ENCODE measurements around the gene NUP93.

The NUP93 gene

DNA sequence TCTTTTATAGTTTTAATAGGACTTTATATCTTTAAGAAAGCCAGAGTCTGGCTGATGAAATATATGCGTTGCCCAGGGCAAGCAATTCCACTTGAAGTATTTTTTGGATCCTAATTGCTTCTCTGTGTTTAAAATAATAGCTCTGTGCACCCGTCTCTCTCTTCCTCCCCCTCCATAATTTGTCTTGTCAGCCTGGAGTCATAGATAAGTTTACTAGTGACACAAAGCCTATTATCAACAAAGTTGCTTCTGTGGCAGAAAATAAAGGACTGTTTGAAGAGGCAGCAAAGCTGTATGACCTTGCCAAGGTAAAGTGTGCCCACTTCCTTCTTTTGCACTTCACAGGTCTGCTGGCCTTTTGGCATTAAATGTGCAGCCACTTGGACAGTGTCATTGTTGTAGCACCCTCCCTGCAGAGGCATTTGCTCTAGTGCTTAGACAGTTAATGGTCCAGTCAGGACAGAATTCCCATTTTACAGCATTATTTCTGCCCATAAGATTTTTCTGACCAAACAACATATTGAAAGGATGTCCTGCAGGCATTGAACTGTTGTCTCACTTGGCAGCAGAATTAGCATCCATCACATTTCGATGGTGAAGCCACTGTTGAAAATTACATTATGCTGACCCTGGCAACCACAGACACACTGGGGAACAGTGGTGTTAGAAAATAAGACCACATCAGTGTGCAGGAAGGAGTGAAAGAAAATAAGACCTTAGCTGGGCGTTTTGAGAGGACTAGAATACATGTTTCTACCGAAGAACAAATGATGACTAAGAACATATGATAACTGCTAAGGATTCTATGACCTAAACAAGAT lies 106.7 kb downstream of the NUP93 start:
- Histone ChIP-seq H3K4me1 (ENCODE audit: insufficient read depth, poor library complexity, severe bottlenecking) (no peaks in the 10 kb centered on the region), H3K36me3 (ENCODE audit: low read depth) (peaks cover 90% of the 10 kb centered on the region), H3K27me3 (ENCODE audit: insufficient read depth, poor library complexity, severe bottlenecking) (no peaks in the 10 kb centered on the region), H3K9me3 (ENCODE audit: severe bottlenecking) (no peaks in the 10 kb centered on the region), H3K4me3 (ENCODE audit: severe bottlenecking) (no peak overlapping the region), H3K27ac (ENCODE audit: poor library complexity, severe bottlenecking) (no peak overlapping the region)
- ATAC-seq (ENCODE audit: low read depth) (no peak), DNase-seq (ENCODE audit: low spot score) (no peak)
- TF ChIP-seq, protein P1, sequence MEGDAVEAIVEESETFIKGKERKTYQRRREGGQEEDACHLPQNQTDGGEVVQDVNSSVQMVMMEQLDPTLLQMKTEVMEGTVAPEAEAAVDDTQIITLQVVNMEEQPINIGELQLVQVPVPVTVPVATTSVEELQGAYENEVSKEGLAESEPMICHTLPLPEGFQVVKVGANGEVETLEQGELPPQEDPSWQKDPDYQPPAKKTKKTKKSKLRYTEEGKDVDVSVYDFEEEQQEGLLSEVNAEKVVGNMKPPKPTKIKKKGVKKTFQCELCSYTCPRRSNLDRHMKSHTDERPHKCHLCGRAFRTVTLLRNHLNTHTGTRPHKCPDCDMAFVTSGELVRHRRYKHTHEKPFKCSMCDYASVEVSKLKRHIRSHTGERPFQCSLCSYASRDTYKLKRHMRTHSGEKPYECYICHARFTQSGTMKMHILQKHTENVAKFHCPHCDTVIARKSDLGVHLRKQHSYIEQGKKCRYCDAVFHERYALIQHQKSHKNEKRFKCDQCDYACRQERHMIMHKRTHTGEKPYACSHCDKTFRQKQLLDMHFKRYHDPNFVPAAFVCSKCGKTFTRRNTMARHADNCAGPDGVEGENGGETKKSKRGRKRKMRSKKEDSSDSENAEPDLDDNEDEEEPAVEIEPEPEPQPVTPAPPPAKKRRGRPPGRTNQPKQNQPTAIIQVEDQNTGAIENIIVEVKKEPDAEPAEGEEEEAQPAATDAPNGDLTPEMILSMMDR (IDR thresholded peaks at IDR 0.05; ENCODE audit: poor library complexity, severe bottlenecking): no peak

DNA sequence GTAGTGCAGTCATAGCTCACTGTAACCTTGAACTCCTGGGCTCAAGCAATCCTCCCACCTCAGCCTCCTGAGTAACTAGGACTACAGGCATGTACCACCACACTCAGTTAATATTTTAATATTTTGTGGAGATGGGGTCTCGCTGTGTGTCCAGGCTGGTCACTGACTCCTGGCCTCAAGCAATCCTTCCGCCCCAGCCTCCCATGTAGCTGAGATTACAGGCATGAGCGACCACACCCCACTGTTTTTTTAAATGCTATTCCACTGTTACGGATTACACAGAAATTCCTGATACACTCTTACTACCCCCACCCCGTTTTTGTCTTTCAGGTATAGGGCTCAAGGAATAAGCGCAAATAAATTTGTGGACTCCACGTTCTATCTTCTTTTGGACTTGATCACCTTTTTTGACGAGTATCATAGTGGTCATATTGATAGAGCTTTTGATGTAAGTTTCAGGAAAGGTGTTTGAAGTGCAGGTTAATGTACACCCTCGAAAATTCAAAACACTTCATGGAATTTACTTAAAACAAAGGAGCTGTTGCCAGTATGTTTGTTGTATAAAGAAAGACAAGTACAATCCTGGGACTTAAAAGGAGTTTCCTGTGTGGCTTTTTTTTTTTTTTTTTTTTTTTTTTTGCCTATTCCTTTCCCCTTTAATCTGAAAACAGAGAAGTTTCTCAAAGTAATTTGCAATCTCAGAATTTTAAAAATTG lies 108.9 kb downstream of the NUP93 start:
- DNase-seq (ENCODE audit: low spot score) (no peak), ATAC-seq (ENCODE audit: low read depth) (no peak)
- no peaks in the 10 kb centered on the region for H3K4me1 ChIP-seq (ENCODE audit: insufficient read depth, poor library complexity, severe bottlenecking)
- no peaks in the 10 kb centered on the region for H3K27me3 ChIP-seq (ENCODE audit: insufficient read depth, poor library complexity, severe bottlenecking)
- H3K9me3 ChIP-seq (ENCODE audit: severe bottlenecking): no peaks in the 10 kb centered on the region
- no peak overlapping the region for H3K27ac ChIP-seq (ENCODE audit: poor library complexity, severe bottlenecking)
- peaks cover 86% of the 10 kb centered on the region for H3K36me3 ChIP-seq (ENCODE audit: low read depth)
- no peak overlapping the region for H3K4me3 ChIP-seq (ENCODE audit: severe bottlenecking)
- TF ChIP-seq, protein P1 (IDR thresholded peaks at IDR 0.05; ENCODE audit: poor library complexity, severe bottlenecking): no peak

DNA sequence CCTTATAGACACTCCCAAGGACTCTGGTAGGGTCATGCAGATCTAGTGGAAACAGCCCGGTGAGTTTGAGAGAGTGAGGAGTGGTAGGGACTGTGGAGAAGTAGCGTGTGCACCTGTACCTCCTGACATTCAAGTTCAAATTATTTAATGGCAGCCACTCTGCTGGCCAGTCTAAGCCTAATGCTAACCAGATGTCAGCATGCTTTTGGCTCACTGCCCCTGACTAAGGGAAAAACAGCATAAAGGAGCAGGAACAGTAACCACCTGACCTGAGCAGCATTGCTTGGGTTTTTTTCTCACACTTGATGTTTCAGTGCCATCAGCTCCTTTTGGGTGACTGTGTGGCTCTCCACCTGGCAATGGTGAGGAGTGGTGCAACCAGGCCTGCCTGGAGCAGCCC lies 111.3 kb downstream of the NUP93 start:
- H3K9me3 ChIP-seq (ENCODE audit: severe bottlenecking): no peaks in the 10 kb centered on the region
- TF ChIP-seq, protein P1 (IDR thresholded peaks at IDR 0.05; ENCODE audit: poor library complexity, severe bottlenecking): no peak
- H3K27me3 ChIP-seq (ENCODE audit: insufficient read depth, poor library complexity, severe bottlenecking): no peaks in the 10 kb centered on the region
- no peak for ATAC-seq (ENCODE audit: low read depth)
- H3K27ac ChIP-seq (ENCODE audit: poor library complexity, severe bottlenecking): no peak overlapping the region
- no peaks in the 10 kb centered on the region for H3K4me1 ChIP-seq (ENCODE audit: insufficient read depth, poor library complexity, severe bottlenecking)
- H3K36me3 ChIP-seq (ENCODE audit: low read depth): peaks cover 74% of the 10 kb centered on the region
- H3K4me3 ChIP-seq (ENCODE audit: severe bottlenecking): no peak overlapping the region
- no peak for DNase-seq (ENCODE audit: low spot score)

DNA sequence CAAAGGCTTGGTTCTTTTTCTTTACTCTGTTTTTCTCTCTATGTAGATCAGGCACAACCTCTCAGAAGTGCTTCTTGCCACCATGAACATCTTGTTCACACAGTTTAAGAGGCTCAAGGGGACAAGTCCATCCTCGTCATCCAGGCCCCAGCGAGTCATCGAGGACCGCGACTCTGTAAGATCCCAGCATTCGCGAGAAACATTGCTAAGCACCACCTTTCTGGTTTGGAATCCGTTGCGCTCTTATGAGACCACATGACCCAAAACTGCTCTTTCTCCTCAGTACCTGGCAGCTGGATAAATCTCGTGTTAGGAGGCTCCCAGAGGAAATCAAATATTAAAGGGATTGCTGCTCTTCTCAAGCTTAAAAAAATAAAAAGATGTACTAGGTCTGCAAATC lies 111.7 kb downstream of the NUP93 start:
- no peak overlapping the region for H3K27ac ChIP-seq (ENCODE audit: poor library complexity, severe bottlenecking)
- DNase-seq (ENCODE audit: low spot score): no peak
- peaks cover 69% of the 10 kb centered on the region for H3K36me3 ChIP-seq (ENCODE audit: low read depth)
- TF ChIP-seq, protein P1 (IDR thresholded peaks at IDR 0.05; ENCODE audit: poor library complexity, severe bottlenecking): no peak
- no peak for ATAC-seq (ENCODE audit: low read depth)
- no peaks in the 10 kb centered on the region for H3K9me3 ChIP-seq (ENCODE audit: severe bottlenecking)
- H3K4me3 ChIP-seq (ENCODE audit: severe bottlenecking): no peak overlapping the region
- no peaks in the 10 kb centered on the region for H3K4me1 ChIP-seq (ENCODE audit: insufficient read depth, poor library complexity, severe bottlenecking)
- no peaks in the 10 kb centered on the region for H3K27me3 ChIP-seq (ENCODE audit: insufficient read depth, poor library complexity, severe bottlenecking)

Measured in RWPE2 (cell line).